AG09309 (cell line): ENCODE data around the gene VCAN.
A peak's percentile ranks its signal among the peaks of the same experiment; 100 is the strongest.

ENCODE experiments used
- DNase-seq: peaks from one replicate; pipeline ENCODE4 v3.0.0-alpha.2; 2010; ENCODE audit warnings: low read depth
- H3K4me3 ChIP-seq: 2 replicates; pipeline ENCODE4 v1.5.1; 2011; ENCODE audit warnings: mild to moderate bottlenecking, low read depth, low read length, moderate library complexity; ENCODE audit not compliant: control insufficient read depth
- TF ChIP-seq, protein P1 (sequence below): IDR thresholded peaks from 2 replicates; pipeline ENCODE4 v1.5.1; 2011; ENCODE audit warnings: mild to moderate bottlenecking, low read depth, low read length, inconsistent platforms; ENCODE audit not compliant: insufficient read depth, control insufficient read depth; ENCODE audit errors: missing control alignments

The VCAN gene

DNA sequence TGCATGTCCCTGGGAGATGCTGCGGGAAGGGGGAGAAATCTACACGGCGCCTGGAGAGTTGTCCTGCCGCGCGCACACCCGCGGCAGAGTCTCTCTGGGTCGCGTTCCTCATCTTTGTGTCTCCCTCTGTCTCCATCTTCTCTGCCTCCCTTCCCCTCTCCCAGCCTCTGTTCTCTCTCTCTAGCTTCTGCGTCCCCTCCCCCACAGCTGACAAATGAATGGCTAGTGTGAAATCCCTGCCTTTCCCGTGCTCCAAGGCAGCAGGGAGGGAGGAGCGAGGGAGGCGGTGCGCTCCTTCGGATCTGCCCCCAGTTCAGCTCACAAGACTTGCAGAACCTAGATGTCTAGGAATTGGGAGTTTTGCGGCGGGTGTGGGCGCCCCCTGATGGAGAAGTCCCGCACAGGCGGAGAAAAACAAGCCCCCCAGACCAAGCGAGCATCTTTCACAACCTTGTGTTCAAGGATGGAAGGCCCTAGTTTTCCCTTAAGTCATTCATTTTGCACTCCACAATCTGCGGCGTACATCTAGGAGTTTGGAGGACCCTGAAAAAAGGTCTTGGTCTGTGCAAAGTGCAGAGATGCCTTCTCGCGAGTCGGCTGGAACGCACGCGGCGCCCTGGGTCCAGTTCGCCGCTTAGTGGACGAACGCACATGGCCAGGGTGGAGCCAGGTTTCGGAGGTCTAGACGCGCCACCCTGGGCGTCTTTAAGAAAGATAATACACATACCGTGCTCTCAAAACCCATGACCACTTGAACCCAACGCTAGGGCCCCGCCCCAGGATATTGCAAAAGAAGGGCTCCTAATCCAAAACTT, 2.0 kb downstream of the VCAN start:
- peak; percentile 93 for DNase-seq
- TF ChIP-seq, protein P1, sequence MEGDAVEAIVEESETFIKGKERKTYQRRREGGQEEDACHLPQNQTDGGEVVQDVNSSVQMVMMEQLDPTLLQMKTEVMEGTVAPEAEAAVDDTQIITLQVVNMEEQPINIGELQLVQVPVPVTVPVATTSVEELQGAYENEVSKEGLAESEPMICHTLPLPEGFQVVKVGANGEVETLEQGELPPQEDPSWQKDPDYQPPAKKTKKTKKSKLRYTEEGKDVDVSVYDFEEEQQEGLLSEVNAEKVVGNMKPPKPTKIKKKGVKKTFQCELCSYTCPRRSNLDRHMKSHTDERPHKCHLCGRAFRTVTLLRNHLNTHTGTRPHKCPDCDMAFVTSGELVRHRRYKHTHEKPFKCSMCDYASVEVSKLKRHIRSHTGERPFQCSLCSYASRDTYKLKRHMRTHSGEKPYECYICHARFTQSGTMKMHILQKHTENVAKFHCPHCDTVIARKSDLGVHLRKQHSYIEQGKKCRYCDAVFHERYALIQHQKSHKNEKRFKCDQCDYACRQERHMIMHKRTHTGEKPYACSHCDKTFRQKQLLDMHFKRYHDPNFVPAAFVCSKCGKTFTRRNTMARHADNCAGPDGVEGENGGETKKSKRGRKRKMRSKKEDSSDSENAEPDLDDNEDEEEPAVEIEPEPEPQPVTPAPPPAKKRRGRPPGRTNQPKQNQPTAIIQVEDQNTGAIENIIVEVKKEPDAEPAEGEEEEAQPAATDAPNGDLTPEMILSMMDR = peak; percentile 88
- H3K4me3 ChIP-seq = peak overlapping the region; percentile 79

DNA sequence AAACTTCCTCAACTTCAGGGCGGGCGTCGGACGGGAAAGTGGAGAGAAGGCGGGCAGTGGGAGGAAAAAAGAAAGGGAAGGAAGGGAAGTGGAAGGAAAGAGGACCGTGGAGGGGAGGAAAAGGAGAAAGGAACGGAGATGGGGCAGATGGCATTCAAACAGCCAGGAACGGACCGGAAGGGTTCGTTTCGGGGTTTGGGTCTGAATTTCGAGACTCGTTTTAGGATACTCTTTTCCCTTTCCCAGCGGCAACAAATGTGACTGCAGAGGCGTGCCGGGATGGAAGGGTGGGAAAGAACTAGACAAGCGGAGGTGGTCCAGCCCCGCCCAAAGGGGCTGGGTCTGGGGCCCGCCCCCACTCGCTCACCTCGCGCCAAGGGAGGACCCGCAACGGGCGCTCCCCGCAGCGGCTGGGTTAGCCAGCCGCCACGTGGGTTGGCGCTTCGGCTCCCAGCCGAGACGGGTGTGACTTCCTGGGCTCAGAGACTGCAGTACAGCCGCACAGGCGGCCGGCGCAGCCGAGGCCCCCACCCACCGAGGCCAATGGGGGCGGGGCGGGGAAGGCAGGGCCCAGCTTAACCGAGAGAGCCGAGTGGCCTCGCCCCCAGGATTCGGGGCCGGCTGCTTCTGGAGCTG, 2.7 kb downstream of the VCAN start:
- TF ChIP-seq, protein P1 = no peak
- DNase-seq = peak; percentile 62
- H3K4me3 ChIP-seq = peak overlapping the region; percentile 79

DNA sequence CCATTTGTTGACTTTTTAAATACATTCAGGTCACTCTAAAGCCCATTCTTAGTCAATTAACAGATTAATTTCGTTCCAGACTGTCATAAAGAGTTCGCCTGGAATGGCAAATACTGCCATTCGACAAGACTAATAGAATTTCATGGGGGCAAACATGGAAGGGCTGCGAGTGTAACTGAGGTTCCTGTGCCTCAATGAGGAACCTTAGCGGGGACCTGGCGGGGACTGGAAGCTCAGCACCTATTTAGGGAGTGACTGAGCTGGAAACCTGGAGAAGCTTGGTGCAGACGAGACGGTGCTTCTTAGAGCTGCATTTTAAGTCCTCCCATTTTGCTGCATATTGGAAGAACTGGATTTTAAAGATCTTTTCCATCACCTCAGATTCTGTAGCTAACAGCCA, 3.4 kb downstream of the VCAN start:
- DNase-seq = no peak
- TF ChIP-seq, protein P1 = no peak
- H3K4me3 ChIP-seq = peak overlapping the region; percentile 79

DNA sequence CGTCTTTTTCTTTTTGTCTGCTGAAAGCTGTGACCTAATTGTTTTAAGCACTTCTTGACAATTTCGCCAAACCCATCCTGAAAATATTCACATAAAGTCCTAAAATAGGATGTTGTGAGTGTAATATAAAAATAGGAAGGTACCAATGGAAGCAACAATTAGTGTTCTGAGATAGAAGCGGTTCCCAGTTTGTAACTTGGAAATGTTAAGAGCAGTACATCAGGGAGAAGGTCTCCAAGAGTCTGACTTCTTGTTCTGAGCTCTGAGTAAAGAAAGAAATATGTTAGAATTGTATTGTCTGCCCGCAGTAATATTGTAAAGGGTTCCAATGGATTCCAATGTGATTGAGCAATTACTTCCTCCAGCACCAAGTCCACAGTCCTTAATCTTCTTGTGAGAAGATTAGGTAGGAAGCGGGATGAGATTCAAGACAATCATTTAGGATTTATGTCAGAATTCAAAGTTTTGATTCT, 3.9 kb downstream of the VCAN start:
- TF ChIP-seq, protein P1 = no peak
- DNase-seq = peak; percentile 83
- H3K4me3 ChIP-seq = peak overlapping the region; percentile 79; the same call in 1 of the 2 replicates

DNA sequence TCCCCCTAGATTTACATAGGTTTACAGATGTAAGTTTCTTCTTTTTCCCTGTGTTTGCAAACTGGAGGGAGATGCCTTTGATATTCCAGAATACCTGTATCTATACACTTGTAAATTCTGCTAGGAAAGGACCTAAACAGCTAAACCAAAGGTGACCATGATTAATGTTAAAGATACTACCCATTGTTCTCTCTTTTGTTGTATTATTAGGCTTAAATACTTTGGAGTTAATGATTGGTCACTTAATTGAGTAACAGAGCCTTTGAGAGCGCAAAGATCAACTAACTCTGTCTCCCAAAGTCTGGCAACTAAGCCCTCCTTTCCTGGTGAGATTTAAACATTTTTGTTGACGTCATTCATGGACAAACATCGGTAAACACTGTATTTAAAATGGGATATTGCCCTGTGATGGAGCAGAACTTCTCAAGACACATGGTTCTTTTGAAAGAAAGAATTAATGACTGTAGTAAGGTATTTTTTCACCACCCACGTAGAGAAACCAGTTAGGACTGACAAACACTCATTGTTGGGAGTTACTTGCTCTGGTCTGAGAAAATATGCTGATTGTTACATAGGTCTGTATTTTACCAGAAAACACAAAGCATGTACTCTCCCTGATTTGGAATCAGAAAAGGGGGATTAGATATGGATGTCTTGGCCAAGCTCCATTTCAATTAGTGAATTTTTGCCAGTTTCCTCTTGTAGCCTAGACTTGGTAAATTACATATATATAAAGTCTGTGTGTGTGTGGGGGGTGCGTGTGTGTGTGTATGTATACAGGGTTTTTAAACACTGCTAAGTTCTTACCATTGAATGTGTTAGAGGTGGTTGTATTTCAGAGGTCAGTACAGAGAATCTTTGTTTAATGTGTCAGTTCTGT, 4.6 kb downstream of the VCAN start:
- DNase-seq = no peak
- no peak overlapping the region for H3K4me3 ChIP-seq
- TF ChIP-seq, protein P1 = no peak

DNA sequence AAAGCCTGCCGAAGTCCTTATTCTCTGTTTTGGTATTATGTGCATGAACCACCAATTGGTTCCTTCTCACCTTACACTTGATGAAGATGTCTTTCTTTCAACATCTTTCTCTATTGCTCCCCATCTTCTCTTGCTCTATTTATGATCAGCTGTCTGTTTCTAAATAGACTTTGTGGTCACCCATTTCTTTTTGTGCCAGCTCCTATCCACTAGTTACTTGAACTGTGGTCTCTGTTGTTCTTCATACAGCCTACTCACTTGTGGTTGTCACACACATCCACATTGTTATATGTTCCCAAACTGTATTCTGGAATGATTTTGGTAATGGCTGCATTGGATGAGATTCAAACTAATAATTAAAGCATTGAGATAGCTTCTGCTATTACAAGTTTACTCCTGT, 11.4 kb downstream of the VCAN start:
- no peak overlapping the region for H3K4me3 ChIP-seq
- TF ChIP-seq, protein P1 = no peak
- no peak for DNase-seq
